LoVo (cell line): ENCODE results near the gene APPL2.

Source experiments
- DNase-seq: peaks from one replicate; pipeline ENCODE4 v3.0.0-alpha.2; 2016; ENCODE audit warnings: low spot score

The APPL2 gene

GRCh38 chr12:105222726-105223351 is 13.1 kb downstream of the APPL2 start:
- DNase-seq: no peak

GRCh38 chr12:105222284-105222655 is 13.7 kb downstream of the APPL2 start:
- no peak for DNase-seq

GRCh38 chr12:105221583-105222283 is 14.2 kb downstream of the APPL2 start:
- no peak for DNase-seq

- no peak for DNase-seq
Measured at GRCh38 chr12:105220929-105221290, 15.1 kb downstream of the APPL2 start.

GRCh38 chr12:105220150-105220928 is 15.6 kb downstream of the APPL2 start:
- no peak for DNase-seq

- DNase-seq: no peak
Measured at GRCh38 chr12:105219261-105220028, 16.5 kb downstream of the APPL2 start.

GRCh38 chr12:105218434-105218833 is 17.5 kb downstream of the APPL2 start:
- DNase-seq: no peak

- peak; percentile 99 for DNase-seq
Measured at GRCh38 chr12:105214670-105215375, 21.2 kb downstream of the APPL2 start.

- peak; percentile 77 for DNase-seq
Measured at GRCh38 chr12:105214148-105214547, 21.8 kb downstream of the APPL2 start.

- no peak for DNase-seq
Measured at GRCh38 chr12:105212438-105212837, 23.5 kb downstream of the APPL2 start.

- DNase-seq: no peak
Measured at GRCh38 chr12:105209091-105209490, 26.9 kb downstream of the APPL2 start.

- no peak for DNase-seq
Measured at GRCh38 chr12:105206686-105207374, 29.1 kb downstream of the APPL2 start.

GRCh38 chr12:105205322-105206048 is 30.5 kb downstream of the APPL2 start:
- DNase-seq: no peak

GRCh38 chr12:105204916-105205315 is 31.1 kb downstream of the APPL2 start:
- DNase-seq: no peak

- DNase-seq: no peak
Measured at GRCh38 chr12:105204127-105204526, 31.8 kb downstream of the APPL2 start.

- DNase-seq: no peak
Measured at GRCh38 chr12:105202202-105202601, 33.8 kb downstream of the APPL2 start.

GRCh38 chr12:105201299-105201698 is 34.7 kb downstream of the APPL2 start:
- no peak for DNase-seq

- no peak for DNase-seq
Measured at GRCh38 chr12:105200385-105200784, 35.6 kb downstream of the APPL2 start.

- no peak for DNase-seq
Measured at GRCh38 chr12:105198961-105199360, 37.0 kb downstream of the APPL2 start.

- DNase-seq: no peak
Measured at GRCh38 chr12:105196090-105196489, 39.9 kb downstream of the APPL2 start.
